ENCODE results near the gene TSC22D2. TPM values are rescaled to one million over a fixed set of nuclear protein-coding genes. Genes with fewer than 3 reads are reported as not detected.
A peak's percentile ranks its signal among the peaks of the same experiment; 100 is the strongest.

The TSC22D2 gene
- total and polyA plus RNA-seq, 2 experiments from 2014 or later: 22.6 to 25.6 TPM

DNA sequence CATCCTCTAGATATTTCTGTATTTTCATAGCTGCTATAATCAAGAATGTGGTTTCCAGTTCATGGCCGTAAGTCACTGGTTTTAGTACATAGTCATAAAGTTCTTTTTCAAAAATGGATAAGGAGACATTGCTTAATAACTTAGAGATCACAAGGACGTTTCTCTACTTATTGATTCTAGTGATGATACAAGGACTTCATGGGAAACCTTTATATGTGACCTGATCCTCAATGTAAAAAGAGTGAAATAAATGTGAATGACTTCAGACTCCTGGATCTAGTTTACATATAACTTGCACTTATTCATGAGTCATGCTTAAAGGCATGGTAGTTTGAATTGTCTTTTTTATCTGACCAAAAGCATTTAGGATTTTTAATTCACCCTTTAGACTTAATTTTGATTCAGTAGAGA lies 35.2 kb downstream of the TSC22D2 start:
- H3K36me3 ChIP-seq: no peaks in the 10 kb centered on the region
- H3K27ac ChIP-seq: no peak overlapping the region
- TF ChIP-seq CTCF (IDR thresholded peaks at IDR 0.05; ENCODE audit: low read depth, low read length): no peak
- H3K9me3 ChIP-seq (ENCODE audit: low read depth): no peaks in the 10 kb centered on the region
- H3K4me1 ChIP-seq (ENCODE audit: low read depth): peaks cover 4% of the 10 kb centered on the region
- no peak overlapping the region for H3K4me3 ChIP-seq
- DNase-seq (ENCODE audit: low read depth in 1 of 2, low spot score in 1 of 2): peak in 1 of 2 donors; percentile 33
- H3K27me3 ChIP-seq: no peaks in the 10 kb centered on the region

DNA sequence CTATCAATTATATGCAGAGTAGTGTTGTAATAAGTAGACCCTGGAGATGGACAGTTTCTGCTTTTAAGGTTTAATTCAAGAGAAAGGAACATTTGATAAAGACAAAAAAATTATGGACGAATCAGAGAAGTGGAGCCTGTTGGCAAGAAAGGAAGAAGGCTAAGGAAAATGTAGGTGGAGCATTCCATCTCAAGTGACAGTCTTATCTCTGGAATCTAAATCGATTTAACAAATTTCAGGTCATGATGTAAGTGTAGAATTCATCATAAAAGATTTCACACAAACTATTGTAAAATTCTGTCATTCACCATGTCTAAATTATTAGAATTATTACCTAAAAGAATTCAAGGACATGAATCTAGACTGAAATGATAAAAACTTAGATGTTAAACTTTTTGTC lies 36.3 kb downstream of the TSC22D2 start:
- no peak for TF ChIP-seq CTCF (IDR thresholded peaks at IDR 0.05; ENCODE audit: low read depth, low read length)
- no peak for DNase-seq (ENCODE audit: low read depth in 1 of 2, low spot score in 1 of 2)
- H3K9me3 ChIP-seq (ENCODE audit: low read depth): no peaks in the 10 kb centered on the region
- H3K4me3 ChIP-seq: no peak overlapping the region
- H3K27ac ChIP-seq: no peak overlapping the region
- H3K27me3 ChIP-seq: no peaks in the 10 kb centered on the region
- peaks cover 11% of the 10 kb centered on the region for H3K4me1 ChIP-seq (ENCODE audit: low read depth)
- H3K36me3 ChIP-seq: no peaks in the 10 kb centered on the region

DNA sequence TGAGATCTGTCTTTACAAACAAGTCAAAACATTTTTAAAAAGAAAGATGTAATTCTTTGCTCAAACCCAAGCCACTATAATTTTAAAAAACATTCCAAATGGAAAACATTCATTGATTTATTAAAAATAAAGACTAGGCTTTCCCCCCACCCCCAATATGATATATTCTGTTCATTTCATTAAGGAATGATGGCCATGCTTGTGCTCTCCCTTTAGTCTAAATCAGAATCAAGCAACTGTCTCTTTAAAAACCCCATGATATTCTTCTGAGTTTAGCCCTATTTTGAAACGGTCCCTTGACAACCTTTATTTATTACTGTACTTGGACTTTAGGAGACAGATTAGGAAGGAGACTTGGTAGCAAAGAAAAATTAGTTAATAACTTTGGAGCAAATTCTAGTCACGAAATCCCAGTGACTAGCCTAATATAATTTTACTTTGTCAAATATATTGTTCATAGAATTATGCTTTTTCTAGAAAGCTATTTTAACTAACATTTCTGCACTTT lies 38.4 kb downstream of the TSC22D2 start:
- H3K27ac ChIP-seq: peak overlapping the region; percentile 36
- DNase-seq (ENCODE audit: low read depth in 1 of 2, low spot score in 1 of 2): no peak
- no peak for TF ChIP-seq CTCF (IDR thresholded peaks at IDR 0.05; ENCODE audit: low read depth, low read length)
- peaks cover 30% of the 10 kb centered on the region for H3K4me1 ChIP-seq (ENCODE audit: low read depth)
- H3K36me3 ChIP-seq: no peaks in the 10 kb centered on the region
- no peaks in the 10 kb centered on the region for H3K27me3 ChIP-seq
- no peak overlapping the region for H3K4me3 ChIP-seq
- no peaks in the 10 kb centered on the region for H3K9me3 ChIP-seq (ENCODE audit: low read depth)

DNA sequence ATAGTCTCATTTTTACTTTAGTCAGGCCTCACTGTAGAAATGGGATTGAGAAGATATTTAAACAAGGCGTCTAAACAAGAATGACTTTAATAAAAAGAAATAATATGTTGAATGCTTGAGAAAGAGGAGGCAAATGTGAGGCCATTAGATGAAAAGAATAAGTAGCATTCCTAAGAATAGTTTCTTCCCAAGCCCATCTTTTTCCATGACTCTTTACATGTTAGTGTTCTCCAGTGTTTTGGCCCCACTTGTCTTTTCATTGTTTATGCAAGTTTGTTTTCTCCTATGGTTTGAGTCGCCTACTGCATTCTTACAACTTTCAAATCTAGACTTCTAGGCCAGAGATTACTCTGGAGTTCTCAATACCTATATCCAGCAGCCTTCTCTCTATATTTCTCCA lies 39.0 kb downstream of the TSC22D2 start:
- no peak for DNase-seq (ENCODE audit: low read depth in 1 of 2, low spot score in 1 of 2)
- no peak for TF ChIP-seq CTCF (IDR thresholded peaks at IDR 0.05; ENCODE audit: low read depth, low read length)
- Histone ChIP-seq H3K27ac (peak overlapping the region; percentile 90), H3K4me3 (no peak overlapping the region), H3K27me3 (no peaks in the 10 kb centered on the region), H3K9me3 (ENCODE audit: low read depth) (no peaks in the 10 kb centered on the region), H3K4me1 (ENCODE audit: low read depth) (peaks cover 35% of the 10 kb centered on the region), H3K36me3 (no peaks in the 10 kb centered on the region)

DNA sequence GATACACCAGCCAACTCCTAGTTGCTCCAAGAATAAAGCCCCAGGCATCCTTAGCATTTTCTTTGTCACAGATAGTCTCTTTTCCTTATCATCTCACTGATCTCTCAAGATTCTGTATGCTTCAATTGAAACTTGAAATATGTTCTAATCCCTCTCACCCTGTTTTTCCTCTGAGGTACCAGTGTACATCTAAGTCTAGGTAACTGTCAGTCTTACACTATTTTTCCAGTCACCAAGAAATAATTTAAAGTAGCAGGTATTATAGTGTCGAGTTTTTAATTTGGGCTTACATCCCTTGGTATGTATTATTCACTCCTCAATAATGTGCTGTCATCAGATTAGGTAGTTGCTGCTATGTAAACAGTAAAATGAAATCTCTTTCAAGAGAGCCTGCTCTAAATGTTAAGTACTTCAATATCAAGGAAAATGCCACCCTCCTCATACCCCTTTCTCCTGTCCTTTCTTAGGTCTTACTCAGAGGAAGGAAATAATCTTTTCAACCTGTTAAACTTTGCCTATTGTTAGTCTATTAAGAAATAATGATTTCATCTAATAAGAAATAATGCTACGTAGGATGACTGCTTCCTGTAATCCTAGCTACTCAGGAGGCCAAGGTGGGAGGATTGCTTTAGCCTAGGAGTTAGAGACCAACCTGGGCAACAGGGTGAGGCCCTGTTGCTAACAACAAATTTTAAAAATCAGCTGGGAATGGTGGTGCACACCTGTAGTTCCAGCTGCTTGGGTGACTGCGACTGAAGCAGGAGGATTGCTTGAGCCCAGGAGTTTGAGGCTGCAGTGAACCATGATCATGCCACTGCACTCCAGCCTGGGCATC lies 39.8 kb downstream of the TSC22D2 start:
- no peaks in the 10 kb centered on the region for H3K36me3 ChIP-seq
- TF ChIP-seq CTCF (IDR thresholded peaks at IDR 0.05; ENCODE audit: low read depth, low read length): no peak
- peak overlapping the region; percentile 90 for H3K27ac ChIP-seq
- H3K4me3 ChIP-seq: no peak overlapping the region
- H3K9me3 ChIP-seq (ENCODE audit: low read depth): no peaks in the 10 kb centered on the region
- H3K27me3 ChIP-seq: no peaks in the 10 kb centered on the region
- H3K4me1 ChIP-seq (ENCODE audit: low read depth): peaks cover 36% of the 10 kb centered on the region
- DNase-seq (ENCODE audit: low read depth in 1 of 2, low spot score in 1 of 2): no peak
